Measurements from ENCODE around the gene PI4K2A. TPM values are rescaled to one million over a fixed set of nuclear protein-coding genes. Genes with fewer than 3 reads are reported as not detected.

The PI4K2A gene
- total and polyA plus RNA-seq, 2 donors (not counting 1 experiment from before 2014, with no cell fraction given) = 7.9 to 17.7 TPM

GRCh38 chr10:97686301-97686961, 46.0 kb downstream of the PI4K2A start:
- peak overlapping the region; percentile 90 for H3K4me3 Mint-ChIP-seq
- peak overlapping the region; percentile 79 for H3K27ac Mint-ChIP-seq
- Histone ChIP-seq H3K36me3 (replicated peaks in 1 of 2; ENCODE audit: control extremely low read depth in 1 of 2, control insufficient read depth in 1 of 2, extremely low read depth in 1 of 2, insufficient read depth in 2 of 2, low read length in 1 of 2) (no peaks in the 10 kb centered on the region), H3K9ac (ENCODE audit: low read length) (peak overlapping the region; percentile 84), H3K27ac (ENCODE audit: low read length in 2 of 2) (peak overlapping the region; percentile 41 to 71), H3K4me2 (replicated peaks; ENCODE audit: low read depth, low read length, poor library complexity, severe bottlenecking) (peak overlapping the region; percentile 95), H2AFZ (ENCODE audit: insufficient read depth, low read depth, low read length, poor library complexity, severe bottlenecking) (peak overlapping the region; percentile 91), H3K79me2 (ENCODE audit: control insufficient read depth, insufficient read depth, low read length) (no peaks in the 10 kb centered on the region), H3K4me3 (ENCODE audit: control extremely low read depth in 1 of 5, extremely low read depth in 1 of 5, insufficient read depth in 1 of 5, low read depth in 2 of 5, low read length in 4 of 5) (peak overlapping the region; percentile 34 to 80 (median 76)), H3K9me3 (ENCODE audit: control extremely low read depth in 1 of 3, control insufficient read depth in 2 of 3, insufficient read depth in 1 of 3, low read length in 2 of 3) (no peaks in the 10 kb centered on the region), H3K4me1 (ENCODE audit: control insufficient read depth in 2 of 2, insufficient read depth in 2 of 2, low read length in 2 of 2) (peaks cover 4 to 15% of the 10 kb centered on the region in 2 donors), H4K20me1 (ENCODE audit: control insufficient read depth, insufficient read depth, low read length, poor library complexity, severe bottlenecking) (no peaks in the 10 kb centered on the region), H3K27me3 (replicated peaks in 1 of 4; ENCODE audit: control extremely low read depth in 1 of 4, control insufficient read depth in 3 of 4, insufficient read depth in 4 of 4, low read length in 3 of 4) (no peaks in the 10 kb centered on the region)
- ATAC-seq (ENCODE audit: low read depth) (no peak), DNase-seq (no peak)
- CTCF ChIA-PET = interaction anchor here (0.6 to 4.0 kb wide), 19 partner anchors 9 to 356 kb away, joined by 3 to 96 read pairs (median 5); partner anchors contain the start of genes ANKRD2, MARVELD1 and ZFYVE27
- no peaks in the 10 kb centered on the region for H3K9me3 Mint-ChIP-seq (ENCODE audit: insufficient read depth)
- peaks cover 14% of the 10 kb centered on the region for H3K4me1 Mint-ChIP-seq
- no peak for TF ChIP-seq EZH2 (IDR thresholded peaks at IDR 0.05; ENCODE audit: borderline replicate concordance, insufficient read depth, low read depth, low read length, poor library complexity, severe bottlenecking)
- TF ChIP-seq, protein P1, sequence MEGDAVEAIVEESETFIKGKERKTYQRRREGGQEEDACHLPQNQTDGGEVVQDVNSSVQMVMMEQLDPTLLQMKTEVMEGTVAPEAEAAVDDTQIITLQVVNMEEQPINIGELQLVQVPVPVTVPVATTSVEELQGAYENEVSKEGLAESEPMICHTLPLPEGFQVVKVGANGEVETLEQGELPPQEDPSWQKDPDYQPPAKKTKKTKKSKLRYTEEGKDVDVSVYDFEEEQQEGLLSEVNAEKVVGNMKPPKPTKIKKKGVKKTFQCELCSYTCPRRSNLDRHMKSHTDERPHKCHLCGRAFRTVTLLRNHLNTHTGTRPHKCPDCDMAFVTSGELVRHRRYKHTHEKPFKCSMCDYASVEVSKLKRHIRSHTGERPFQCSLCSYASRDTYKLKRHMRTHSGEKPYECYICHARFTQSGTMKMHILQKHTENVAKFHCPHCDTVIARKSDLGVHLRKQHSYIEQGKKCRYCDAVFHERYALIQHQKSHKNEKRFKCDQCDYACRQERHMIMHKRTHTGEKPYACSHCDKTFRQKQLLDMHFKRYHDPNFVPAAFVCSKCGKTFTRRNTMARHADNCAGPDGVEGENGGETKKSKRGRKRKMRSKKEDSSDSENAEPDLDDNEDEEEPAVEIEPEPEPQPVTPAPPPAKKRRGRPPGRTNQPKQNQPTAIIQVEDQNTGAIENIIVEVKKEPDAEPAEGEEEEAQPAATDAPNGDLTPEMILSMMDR (IDR thresholded peaks at IDR 0.05) = no peak
- POLR2A ChIA-PET = interaction anchor here (0.6 to 2.0 kb wide), 5 partner anchors 27 to 50 kb away, joined by 3 to 17 read pairs (median 3); partner anchors contain the start of genes MARVELD1 and ZFYVE27
- H3K27me3 Mint-ChIP-seq = no peaks in the 10 kb centered on the region
- intact Hi-C loops (cut with micrococcal nuclease) = loop anchor here (2.0 to 5.0 kb wide), 2 partner anchors 54 to 356 kb away; partner anchors contain the start of gene MORN4
- 19% methylated on average over 14 of the region's 14 CpGs for WGBS (ENCODE audit: insufficient coverage)

All from B cell (primary cell).